ENCODE results near the gene LIPA.

DNA sequence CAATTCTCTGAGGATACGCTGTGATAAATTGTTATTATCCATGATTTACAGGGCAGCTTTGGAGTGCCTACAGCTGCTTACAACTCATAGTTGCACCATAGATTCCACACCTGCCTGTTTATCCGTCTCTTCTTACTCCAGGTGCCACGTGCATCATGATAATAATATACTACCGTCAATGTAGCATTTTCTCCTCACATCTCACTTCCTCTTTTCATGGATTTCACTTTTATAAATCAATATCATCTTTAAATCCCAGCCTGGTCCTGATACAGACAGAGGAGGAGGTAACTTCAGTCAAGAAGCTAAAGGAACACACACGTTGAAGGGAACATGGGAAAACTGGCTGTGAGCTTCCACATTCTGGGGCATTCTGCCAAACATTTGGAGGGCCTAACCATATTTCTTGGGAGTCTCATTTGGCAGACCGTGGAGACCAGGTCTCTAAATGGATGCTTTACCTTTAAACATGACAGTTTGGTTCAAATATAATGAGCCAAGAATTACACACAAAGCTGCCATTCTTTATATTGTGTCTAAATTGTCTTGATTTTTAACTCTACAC lies 46.9 kb downstream of the LIPA start:
- TF ChIP-seq, protein P1, sequence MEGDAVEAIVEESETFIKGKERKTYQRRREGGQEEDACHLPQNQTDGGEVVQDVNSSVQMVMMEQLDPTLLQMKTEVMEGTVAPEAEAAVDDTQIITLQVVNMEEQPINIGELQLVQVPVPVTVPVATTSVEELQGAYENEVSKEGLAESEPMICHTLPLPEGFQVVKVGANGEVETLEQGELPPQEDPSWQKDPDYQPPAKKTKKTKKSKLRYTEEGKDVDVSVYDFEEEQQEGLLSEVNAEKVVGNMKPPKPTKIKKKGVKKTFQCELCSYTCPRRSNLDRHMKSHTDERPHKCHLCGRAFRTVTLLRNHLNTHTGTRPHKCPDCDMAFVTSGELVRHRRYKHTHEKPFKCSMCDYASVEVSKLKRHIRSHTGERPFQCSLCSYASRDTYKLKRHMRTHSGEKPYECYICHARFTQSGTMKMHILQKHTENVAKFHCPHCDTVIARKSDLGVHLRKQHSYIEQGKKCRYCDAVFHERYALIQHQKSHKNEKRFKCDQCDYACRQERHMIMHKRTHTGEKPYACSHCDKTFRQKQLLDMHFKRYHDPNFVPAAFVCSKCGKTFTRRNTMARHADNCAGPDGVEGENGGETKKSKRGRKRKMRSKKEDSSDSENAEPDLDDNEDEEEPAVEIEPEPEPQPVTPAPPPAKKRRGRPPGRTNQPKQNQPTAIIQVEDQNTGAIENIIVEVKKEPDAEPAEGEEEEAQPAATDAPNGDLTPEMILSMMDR (IDR thresholded peaks at IDR 0.05) = no peak
- no peak for TF ChIP-seq POLR2A (IDR thresholded peaks at IDR 0.05)
